GM12874 (cell line): ENCODE results near the gene GAP43.

ENCODE experiments used
- CTCF ChIP-seq: IDR thresholded peaks from 2 replicates; pipeline ENCODE4 v1.5.1; 2011; ENCODE audit warnings: low read depth, mild to moderate bottlenecking, control low read depth, low read length, moderate library complexity; ENCODE audit not compliant: insufficient read depth

GAP43 gene

GRCh38 chr3:115616461-115616860, 6.8 kb upstream of the GAP43 start:
- TF ChIP-seq CTCF, result no peak

GRCh38 chr3:115617591-115617990, 5.7 kb upstream of the GAP43 start:
- no peak for TF ChIP-seq CTCF

GRCh38 chr3:115624029-115624741, 875 bp downstream of the GAP43 start:
- no peak for TF ChIP-seq CTCF

- TF ChIP-seq CTCF, result no peak
Observed at GRCh38 chr3:115624901-115625300, 1.6 kb downstream of the GAP43 start.

GRCh38 chr3:115626006-115626409, 2.7 kb downstream of the GAP43 start:
- no peak for TF ChIP-seq CTCF

- no peak for TF ChIP-seq CTCF
Observed at GRCh38 chr3:115626721-115627120, 3.4 kb downstream of the GAP43 start.

GRCh38 chr3:115627180-115628074, 4.1 kb downstream of the GAP43 start:
- TF ChIP-seq CTCF, result peak; percentile 16; the same call in 1 of the 2 replicates
